SHP77 treated with DMSO at 0.1 percent for 48 hours (cell line): Measurements from ENCODE around the gene PML.
"Not testable (repeated sequence)": the region's sequence is repeated elsewhere in the genome, so short reads cannot be mapped to it uniquely, and the experiment has no call there.

ENCODE experiments used
- DNase-seq: peaks from one replicate; lab custom pipeline; 2025; lab: John Stamatoyannopoulos, UW

Gene PML

DNA sequence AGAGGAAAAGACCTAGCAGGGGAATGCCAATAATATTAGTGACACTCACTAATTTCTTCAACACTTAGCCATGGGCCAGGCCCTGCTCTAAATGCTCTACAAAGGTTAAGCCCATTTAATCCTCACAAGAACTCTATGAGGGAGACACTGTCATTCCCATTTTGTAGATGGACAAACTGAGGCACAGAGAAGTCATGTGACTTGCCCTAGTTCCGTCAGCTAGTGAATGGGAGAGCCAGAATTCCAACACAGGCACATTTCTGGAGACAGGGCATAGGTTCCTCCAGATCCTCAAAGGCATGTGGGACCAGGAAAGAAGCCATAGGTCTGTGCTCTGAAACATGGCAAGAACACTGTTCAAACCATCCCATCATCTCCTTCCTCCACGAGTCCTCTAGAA is 36.7 kb upstream of the PML start:
- no peak for DNase-seq

DNA sequence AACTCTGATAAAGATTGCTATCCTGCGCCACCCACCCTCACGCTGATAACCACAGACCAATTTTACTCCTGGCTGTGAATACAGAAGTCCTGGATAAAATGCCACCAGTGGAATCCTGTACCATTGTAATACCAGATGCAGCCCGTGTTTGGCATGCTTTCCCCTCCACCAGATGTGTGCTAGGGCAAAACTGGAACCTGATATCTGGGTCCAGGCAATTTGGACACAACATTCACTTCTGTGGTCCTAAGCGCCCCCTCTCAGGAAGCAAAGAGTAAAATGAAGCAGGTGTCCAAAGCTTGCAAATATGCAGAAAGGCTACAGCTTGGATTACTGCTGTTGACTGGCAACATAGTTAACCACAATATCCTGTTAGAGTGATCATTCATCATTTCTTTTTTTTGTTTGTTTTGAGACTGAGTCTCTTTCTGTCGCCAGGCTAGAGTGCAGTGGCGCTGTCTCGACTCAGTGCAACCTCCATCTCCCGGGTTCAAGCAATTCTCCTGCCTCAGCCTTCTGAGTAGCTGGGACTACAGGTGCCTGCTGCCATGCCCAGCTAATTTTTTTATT is 35.4 kb upstream of the PML start:
- DNase-seq, result no peak

DNA sequence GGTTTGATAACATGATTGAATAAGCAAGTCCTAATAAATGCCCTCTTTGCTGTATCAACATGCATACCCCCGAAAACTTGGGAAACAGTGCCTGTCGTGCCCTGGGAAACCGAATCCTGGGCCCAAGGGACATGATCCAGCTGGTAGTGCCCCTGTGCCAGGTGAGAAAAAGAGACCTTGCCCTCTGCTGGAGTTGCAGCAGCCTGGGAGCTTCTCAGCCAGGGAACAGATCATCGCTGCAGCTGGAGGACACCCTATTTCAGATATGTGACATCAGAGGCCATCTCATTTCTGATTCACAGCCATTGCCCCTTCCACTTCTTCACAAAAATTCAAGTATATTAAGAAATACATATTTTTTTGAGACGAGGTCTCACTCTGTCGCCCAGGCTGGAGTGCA is 34.7 kb upstream of the PML start:
- DNase-seq, result no peak

DNA sequence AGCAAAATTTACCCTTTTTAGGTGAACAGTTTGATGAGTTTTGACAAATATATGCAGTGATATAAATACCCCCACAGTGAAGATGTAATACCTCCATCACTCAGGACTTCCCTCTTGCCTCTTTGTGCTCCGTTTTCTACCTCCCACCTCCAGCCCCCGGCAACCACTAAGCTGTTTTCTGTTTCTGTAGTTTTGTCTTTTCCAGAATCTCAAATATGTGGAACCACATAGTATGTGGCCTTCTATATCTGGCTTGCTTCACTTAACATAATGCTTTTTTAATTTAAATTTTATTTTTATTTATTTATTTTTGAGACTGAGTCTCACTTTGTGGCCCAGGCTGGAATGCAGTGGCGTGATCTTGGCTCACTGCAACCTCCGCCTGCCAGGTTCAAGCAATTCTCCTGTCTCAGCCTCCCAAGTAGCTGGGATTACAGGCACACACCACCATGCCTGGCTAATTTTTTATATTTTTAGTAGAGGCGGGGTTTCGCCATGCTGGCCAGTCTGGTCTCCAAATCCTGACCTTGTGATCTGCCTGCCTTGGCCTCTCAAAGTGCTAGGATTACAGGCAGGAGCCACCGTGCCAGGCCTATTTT is 33.9 kb upstream of the PML start:
- not testable (repeated sequence) for DNase-seq

DNA sequence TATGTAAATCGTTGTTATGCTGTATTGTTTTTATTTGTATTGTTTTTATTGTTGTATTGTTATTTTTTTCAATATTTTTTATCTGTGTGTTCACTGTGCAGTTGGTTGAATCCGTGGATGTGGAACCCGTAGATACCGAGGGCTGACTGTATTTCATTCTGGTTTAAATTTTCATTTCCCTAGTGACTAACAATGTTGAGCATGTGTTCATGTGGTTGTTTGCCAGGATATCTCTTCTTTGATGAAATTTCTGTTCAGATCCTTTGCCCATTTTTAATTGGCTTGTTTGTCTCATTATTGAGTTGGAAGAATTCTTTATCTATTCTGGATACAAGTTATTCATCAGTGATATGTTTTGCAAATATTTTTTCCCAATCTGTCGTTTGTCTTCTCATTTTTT is 32.1 kb upstream of the PML start:
- no peak for DNase-seq

DNA sequence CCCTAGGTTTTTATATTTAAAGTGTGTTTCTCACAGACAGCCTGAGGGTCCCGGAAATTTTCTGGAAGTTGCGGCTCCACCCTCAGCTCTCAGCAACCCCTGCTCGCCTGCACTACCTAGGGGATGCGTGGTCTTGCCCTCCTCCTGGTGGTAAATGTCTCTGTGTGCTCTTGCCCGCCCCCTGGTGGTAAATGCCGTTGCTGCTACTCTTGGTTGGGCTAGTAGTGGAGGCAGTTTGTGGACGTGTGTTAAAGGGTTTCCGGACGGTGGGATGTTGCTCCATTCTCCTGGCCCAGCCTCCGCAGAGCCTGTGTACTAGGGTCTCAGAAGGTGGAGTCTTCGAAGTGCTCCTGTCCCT is 29.8 kb upstream of the PML start:
- DNase-seq, result peak; percentile 37

DNA sequence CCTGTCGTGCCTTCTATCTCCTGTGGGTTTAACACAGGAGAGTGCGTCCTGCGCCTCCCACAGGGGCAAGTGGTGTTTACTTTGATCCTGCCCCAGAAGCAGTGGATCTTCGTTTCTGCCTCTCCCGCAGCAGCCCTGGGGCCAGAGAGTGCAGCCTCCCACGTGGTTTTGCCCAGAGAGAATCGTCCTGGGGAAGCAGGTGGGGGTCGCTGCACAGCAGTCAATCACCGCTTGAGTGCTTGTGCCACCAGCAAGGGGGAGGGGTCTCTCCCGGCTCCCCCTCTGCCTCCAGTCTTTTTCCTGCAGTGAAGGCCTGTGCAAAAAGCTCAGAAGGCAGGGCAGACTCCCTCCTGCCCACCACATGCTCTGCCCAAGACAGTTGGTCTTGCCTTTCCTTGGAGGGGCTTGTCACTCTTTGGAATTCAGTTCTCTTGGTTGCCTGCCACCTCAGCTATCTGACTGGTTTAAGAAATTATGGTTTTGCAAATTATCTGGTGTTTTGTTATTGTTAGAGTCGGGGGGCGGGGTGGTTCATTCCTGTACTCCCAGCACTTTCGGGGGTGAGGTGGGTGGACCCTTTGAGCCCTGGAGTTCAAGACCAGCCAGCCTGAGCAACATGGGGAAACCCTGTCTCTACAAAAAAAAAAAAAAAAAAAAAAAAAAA is 29.3 kb upstream of the PML start:
- DNase-seq, result no peak

DNA sequence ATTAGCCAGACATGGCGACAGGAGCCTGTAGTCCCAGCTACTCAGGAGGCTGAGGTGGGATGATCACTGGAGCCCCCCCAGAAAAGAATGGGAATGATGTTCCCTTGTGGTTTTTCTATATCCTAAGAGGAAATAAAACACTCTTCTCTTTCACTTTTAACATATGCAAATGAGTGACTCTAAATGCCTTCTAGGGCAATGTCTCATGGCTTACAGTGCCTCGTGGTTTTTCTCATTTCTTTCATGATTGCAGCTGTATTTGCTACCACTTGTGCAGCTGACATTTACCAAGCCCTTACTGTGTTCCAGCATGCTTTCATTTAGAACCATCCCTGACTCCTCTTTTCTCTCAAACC is 28.8 kb upstream of the PML start:
- no peak for DNase-seq

DNA sequence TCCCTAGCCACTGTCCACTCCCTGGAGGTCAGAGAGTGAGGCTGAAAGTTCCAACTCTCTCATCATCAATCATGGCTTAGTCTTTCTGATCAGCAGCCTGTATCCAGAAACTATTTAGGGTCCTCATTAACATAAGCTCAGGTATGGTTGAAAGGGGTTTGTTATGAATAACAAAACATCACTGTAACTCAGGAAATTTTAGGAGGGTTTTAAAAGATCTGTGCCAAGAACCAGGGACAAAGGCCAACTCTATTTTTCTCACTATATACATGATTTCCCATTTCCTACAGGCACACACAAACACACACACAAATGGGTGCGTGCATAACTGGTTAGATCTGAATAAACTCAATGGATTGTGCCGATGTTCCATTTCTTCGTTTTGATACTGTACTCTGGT is 26.1 kb upstream of the PML start:
- no peak for DNase-seq

DNA sequence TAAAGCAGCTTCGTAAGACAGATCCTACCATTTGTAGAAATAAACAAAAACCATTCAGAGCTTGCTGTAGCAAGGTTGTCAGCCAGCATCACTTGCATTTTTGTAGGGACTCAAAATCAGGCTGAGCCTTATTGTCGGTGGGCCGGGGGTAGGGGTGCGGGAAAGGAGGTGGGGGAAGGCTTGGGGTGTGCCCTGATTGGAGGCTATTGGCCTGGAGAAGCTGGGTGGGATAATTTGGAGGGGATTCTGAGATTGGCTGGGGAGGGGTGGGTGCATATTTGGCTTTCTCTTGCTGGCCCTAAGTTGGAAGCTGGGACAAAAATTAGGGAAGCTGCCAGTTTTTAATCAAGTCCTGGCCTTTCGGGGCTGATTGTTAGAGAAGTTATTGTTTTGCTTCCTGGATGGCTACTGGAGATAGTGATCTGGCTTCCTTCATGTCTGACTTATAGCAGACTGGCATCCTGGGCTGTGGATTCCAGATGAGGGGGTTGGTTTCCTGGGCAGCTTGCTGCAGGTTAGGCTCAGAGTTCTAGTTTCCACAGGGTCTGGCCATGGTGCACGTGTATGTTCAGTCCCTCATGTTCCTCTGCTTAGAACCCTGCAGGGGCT is 25.3 kb upstream of the PML start:
- no peak for DNase-seq

DNA sequence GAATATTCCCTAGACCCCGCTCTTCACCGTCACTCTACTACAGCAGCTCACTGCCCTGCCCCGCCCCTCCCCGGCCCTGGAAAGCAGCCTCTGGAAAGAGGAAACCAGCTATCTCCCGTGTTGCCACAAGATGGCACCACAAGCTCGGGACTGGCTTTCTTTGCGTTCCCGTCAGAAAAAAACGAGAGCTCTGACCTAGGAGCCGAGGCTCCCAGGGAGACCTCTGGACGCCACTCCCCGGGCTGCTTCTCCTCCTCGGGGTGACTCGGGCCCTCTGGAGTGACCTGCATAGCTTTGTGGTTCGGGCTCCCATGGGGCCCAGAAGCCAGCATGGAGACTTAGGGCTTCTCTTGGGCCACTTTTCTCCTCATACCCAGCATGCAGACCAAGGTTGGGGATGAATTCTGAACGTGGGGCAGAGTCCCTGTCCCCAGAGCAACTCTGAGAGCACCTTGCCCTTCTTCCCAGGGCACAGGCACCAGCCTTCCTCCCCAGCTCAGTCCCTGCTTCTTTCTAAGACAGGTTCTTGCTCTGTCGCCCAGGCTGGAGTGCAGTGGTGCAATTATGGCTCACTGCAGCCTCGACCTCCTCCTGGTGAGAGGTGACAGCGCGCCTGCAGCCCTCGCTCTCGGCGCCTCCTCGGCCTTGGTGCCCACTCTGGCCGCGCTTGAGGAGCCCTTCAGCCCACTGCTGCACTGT is 21.4 kb upstream of the PML start:
- peak; percentile 76 for DNase-seq

DNA sequence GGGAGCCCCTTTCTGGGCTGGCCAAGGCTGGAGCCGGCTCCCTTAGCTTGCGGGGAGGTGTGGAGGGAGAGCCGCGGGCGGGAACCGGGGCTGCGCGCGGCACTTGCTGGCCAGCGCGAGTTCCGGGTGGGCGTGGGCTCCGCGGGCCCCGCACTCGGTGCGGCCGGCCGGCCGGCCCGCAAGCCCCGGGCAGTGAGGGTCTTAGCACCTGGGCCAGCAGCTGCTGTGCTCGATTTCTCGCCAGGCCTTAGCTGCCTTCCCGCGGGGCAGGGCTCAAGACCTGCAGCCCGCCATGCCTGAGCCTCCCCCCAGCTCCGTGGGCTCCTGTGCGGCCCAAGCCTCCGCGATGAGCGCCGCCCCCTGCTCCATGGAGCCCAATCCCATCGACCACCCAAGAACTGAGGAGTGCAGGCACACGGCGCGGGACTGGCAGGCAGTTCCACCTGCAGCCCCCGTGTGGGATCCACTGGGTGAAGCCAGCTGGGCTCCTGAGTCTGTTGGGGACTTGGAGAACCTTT is 20.8 kb upstream of the PML start:
- DNase-seq, result not testable (repeated sequence)

DNA sequence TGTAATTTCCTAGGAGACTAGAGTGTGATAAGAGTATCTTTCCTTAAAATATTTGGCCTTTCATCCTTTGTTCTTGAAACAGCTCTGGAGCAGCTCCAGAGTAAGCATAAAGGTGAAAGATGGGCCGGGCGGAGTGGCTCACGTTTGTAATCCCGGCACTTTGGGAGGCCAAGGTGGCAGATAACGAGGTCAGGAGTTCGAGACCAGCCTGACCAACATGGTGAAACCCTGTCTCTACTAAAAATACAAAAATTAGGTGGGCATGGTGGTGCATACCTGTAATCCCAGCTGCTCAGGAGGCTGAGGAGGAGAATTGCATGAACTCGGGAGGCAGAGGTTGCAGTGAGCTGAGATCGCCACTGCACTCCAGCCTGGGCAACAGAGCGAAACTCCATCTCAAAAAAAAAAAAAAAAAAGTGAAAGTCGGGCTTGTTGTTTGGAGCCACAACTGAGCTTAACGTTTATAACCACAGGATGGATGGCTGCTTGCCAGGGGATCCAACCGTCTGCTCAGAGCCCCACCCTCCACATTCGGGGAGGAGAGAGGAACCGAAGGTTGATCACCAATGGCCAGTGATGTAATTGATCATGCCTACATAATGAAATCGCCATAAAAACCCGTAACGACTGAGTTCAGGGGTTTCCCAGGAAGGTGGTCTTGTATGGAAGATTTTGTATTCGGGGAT is 18.9 kb upstream of the PML start:
- not testable (repeated sequence) for DNase-seq

DNA sequence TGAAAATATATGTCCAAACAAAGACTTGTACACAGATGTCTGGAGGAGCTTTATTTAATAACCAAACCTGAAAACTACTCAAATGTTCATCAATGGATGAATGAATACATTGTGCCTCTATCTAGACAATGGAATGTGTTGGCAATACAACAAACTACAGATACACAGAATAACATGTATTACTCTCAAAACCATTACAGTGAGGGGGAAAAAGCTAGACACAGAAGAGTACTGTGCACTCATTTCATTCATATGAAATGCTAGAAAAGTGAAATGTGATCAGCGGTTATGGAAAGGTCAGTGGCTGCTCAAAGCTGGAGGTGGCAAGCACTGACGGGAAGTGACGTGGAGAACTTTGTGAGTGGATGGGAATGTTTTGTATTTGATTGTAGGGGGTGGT is 15.6 kb upstream of the PML start:
- no peak for DNase-seq

DNA sequence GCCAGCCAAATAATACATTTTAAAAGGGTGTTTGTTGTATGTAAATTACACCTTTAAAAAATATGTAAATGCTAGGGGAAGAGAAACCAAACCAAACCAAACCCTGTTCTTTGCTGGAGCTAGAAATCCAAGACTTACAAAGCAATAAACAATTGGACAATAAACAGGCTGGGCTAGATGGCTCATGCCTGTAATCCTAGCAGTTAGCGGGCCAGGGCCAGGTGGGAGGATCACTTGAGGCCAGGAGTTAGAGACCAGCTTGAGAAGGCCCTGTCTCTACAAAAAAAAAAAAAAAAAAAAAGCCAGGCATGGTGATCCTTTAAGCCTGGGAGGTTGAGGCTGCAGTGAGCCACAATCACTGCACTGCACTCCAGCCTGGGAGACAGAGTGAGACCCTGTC is 14.9 kb upstream of the PML start:
- no peak for DNase-seq

DNA sequence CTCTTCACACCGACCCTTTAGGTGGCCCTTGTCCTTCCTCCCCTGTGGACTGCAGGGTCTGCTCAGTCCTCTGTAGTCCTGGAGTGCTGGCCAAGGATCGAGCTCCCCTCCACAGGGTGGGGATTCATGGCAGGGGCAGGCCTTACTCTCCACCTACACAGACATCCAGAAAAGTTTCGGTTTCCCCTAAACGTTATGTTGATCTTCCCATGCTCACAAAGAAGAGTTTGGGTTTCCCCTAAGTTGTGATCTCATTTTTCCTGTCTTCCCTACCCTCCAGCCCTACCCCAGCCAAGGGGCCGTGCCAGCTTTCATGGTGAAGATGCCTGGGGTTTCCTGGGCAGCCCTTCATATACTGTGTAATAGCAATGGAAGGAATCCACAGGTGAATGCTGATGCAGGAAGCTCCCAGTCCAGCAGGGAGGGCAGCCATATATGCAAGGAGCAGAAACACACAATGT is 12.7 kb upstream of the PML start:
- no peak for DNase-seq

DNA sequence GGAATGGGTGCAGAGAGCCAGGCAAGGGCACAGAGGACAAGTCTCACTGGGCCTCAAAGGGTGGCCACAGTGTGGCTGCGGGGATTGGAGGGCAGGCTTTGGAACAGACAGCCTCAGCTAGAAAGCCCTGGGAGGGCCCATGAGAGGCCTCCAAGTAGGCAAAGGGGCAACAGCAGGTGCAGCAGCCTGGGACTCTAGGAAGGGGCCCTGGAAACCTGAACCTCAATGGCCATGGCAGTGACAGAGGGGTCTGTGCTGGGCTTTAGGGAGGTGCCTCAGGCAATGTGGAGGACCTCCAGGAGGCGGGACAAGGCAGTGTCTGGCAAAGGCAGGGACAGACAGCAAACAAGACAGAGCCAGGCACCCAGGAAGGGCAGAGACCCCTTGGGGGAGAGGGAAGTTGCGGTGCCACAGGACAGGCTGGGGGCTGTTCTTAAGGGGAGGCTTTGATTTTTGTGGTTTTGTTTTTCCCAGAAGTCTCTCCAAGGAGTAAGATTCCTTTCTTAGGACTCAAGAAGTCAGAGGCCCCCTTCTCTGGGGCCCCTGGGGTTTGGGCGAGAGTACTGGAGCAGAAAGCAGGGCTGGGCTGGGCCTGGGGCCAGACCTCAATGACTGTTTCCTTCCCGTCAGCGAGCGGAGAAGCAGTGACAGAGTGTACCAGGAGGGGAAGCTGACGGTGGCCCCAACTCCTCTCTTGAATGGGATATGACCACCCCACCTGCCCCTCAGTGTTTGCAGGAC is 12.1 kb upstream of the PML start:
- no peak for DNase-seq

DNA sequence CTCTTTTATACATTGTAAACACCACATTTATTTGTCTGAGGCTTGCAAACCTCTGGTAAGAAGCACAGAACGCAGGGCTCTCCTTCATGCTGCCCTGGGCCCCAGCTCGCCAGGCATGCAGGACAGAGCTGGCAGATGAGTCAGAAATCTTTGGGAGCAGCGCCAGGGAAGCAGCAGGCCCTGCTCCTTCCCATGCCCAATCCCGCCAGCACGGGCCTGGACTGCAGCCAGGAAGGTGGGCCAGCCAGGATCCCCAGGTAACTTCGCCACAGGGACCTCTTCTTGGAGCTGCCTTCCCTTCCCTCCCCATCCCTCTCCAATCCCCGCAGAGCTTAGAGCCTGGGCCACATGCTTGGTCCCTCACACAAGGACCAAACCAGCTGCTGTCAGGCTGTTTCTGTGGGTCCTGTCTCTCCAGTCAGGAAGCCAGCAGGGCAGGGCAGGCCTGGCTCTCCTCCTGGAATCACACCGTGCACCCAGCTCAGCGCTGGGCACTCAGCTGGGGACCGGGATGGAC is 11.2 kb upstream of the PML start:
- no peak for DNase-seq

DNA sequence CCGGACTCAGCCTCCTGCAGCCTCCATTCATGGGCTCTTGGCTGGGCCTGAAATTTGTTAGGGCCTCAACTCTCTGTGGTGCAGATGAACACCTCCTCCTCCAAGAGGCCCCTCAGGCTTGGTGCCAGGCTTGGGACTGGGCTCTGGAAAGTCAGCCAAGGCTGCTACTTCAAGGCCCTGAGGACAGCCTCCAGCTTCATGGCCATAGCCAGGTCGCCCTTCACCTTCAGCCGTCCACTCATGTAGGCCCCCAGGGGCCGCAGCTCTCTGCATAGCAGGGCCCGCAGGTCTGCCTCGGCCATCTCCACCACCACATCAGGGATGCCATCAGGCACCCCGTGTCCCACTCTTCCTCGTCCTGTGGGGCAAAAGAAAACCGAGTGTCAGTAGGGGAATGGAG is 10.7 kb upstream of the PML start:
- DNase-seq, result no peak

DNA sequence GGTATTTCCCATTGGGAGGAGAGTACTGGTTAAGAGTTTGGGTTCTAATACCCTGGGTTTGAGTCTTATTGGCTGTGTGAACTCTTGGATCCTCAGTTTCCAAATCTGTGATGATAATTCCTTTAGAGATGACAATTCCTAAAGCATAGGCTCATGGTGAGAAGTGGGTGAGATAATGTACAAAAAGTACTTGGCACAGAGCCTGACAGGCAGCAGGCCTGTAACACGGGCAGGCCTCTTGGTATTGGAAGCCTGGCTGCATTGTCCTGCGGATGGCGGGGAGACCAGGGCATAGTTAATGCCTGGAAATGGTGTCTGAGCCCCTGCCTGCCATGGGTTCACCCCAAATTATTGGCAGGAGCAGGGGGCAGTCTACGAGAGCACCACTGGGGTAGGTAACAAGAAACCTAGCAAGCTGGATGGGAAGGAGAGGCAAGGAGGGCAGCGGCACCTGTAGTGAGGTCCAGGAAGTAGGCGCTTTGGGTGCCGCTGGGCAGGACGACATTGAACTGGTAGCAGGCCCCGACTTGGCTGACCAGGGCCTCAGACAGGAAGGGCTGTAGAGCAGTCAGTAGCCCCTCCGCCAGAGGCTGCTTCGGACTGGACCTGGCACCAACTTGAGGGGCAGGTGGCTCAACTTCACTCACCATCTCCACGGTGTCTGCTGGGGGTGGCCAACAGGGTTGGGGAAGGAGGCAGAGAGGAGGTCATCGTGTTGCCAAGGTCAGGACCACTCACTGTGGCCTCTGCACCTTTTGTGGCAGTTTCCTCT is 10.1 kb upstream of the PML start:
- no peak for DNase-seq
